Upper lobe of left lung (tissue), 6 donors: ENCODE data around the gene KNTC1. TPM values are rescaled to one million over a fixed set of nuclear protein-coding genes. Genes with fewer than 3 reads are reported as not detected.
A peak's percentile ranks its signal among the peaks of the same experiment; 100 is the strongest.

ENCODE experiments used
- ATAC-seq, 2 donors: fragments of 200-7000 bp; cut with Tn5 transposase; one replicate each; pipeline ENCODE4 v1.9.1; 2022; ENCODE audit warnings: mild to moderate bottlenecking in 2 of 2, moderate library complexity in 2 of 2; ENCODE audit not compliant: low FRiP score in 2 of 2
- DNase-seq, 2 donors: peaks; one replicate each; pipeline ENCODE4 v3.0.0-alpha.2; 2019 to 2020
- H3K27ac ChIP-seq, 4 donors: fragments of 200-600 bp; sonication (generic); one replicate each; pipeline ENCODE4 v1.5.1; 2016 to 2019
- H3K27me3 ChIP-seq, 4 donors: fragments of 200-600 bp; sonication (generic); one replicate each; pipeline ENCODE4 v1.5.1; 2017 to 2019
- H3K36me3 ChIP-seq, 4 donors: fragments of 200-600 bp; sonication (generic); one replicate each; pipeline ENCODE4 v1.5.1; 2016 to 2019
- H3K4me1 ChIP-seq, 4 donors: fragments of 200-600 bp; sonication (generic); one replicate each; pipeline ENCODE4 v1.5.1; 2018 to 2019
- H3K4me3 ChIP-seq, 4 donors: fragments of 200-600 bp; sonication (generic); one replicate each; pipeline ENCODE4 v1.5.1; 2017 to 2019; ENCODE audit warnings: mild to moderate bottlenecking in 2 of 4, moderate library complexity in 1 of 4
- H3K9me3 ChIP-seq, 4 donors: fragments of 200-600 bp; sonication (generic); one replicate each; pipeline ENCODE4 v1.5.1; 2018 to 2019
- EP300 ChIP-seq, 4 donors: sonication (generic); formaldehyde crosslinking; IDR thresholded peaks; one replicate each; pipeline ENCODE4 v1.5.1; 2017; ENCODE audit warnings: antibody characterized with exemption in 4 of 4, control low read depth in 2 of 4
- POLR2A ChIP-seq, 4 donors: fragments of 450-650 bp; IDR thresholded peaks; one replicate each; pipeline ENCODE4 v1.5.1; 2016 to 2017; ENCODE audit warnings: antibody characterized with exemption in 4 of 4, mild to moderate bottlenecking in 2 of 4
- POLR2AphosphoS5 ChIP-seq, 2 donors: sonication (generic); formaldehyde crosslinking; IDR thresholded peaks; one replicate each; pipeline ENCODE4 v1.5.1; 2017; ENCODE audit warnings: antibody characterized with exemption in 2 of 2
- WGBS, 2 donors: methylation state at CpG; one replicate each; pipeline ENCODE4 v1.1.5; 2017 to 2018; 5-methylcytosine and 5-hydroxymethylcytosine counted together
- total RNA-seq, 6 donors: library from RNA; depleted of rRNA in 4 of 6; stranded (reverse); fragments of >200 nt in 4 of 6; gene quantifications; one replicate each; pipeline versions ENCODE4 v1.1.0 to v1.2.1, GENCODE V29; 2016 to 2021
- TF ChIP-seq, protein P1 (sequence below), 6 experiments: fragments of 450-650 bp in 4 of 6; fragments of 200-600 bp in 2 of 6; sonication (generic) in 2 of 6; IDR thresholded peaks; one replicate each; pipeline ENCODE4 v1.5.1; 2016 to 2019; ENCODE audit warnings: antibody characterized with exemption in 6 of 6
- donor health status: DM: no; HTN: no; CAD: no; lungs with moderate emphysema.
- donor health status: DM: no; HTN: yes; CAD: no; lungs with severe emphysema.

Gene KNTC1
- total RNA-seq, 6 donors from 2014 or later, result 6.7 to 34.6 (median 17.6) TPM

- Histone ChIP-seq H3K4me3 (peak overlapping the region; percentile 58 to 79 (median 64)), H3K27me3 (no peaks in the 10 kb centered on the region), H3K4me1 (peaks cover 29 to 40% (median 36%) of the 10 kb centered on the region in 4 donors), H3K9me3 (no peaks in the 10 kb centered on the region), H3K36me3 (peaks cover 0 to 10% (median 2%) of the 10 kb centered on the region in 4 donors), H3K27ac (peak overlapping the region; percentile 98 to 100 (median 99))
- peak in 1 of 2 donors; percentile 36 for DNase-seq
- ATAC-seq, result no peak
- no peak for TF ChIP-seq POLR2A (IDR thresholded peaks at IDR 0.05)
- no peak for TF ChIP-seq POLR2AphosphoS5 (IDR thresholded peaks at IDR 0.05)
- TF ChIP-seq, protein P1, sequence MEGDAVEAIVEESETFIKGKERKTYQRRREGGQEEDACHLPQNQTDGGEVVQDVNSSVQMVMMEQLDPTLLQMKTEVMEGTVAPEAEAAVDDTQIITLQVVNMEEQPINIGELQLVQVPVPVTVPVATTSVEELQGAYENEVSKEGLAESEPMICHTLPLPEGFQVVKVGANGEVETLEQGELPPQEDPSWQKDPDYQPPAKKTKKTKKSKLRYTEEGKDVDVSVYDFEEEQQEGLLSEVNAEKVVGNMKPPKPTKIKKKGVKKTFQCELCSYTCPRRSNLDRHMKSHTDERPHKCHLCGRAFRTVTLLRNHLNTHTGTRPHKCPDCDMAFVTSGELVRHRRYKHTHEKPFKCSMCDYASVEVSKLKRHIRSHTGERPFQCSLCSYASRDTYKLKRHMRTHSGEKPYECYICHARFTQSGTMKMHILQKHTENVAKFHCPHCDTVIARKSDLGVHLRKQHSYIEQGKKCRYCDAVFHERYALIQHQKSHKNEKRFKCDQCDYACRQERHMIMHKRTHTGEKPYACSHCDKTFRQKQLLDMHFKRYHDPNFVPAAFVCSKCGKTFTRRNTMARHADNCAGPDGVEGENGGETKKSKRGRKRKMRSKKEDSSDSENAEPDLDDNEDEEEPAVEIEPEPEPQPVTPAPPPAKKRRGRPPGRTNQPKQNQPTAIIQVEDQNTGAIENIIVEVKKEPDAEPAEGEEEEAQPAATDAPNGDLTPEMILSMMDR (IDR thresholded peaks at IDR 0.05), result no peak
- no peak for TF ChIP-seq EP300 (IDR thresholded peaks at IDR 0.05)
- 0 to 2% methylated on average over 21 of the region's 21 CpGs for WGBS, 2 donors
Observed at GRCh38 chr12:122527478-122527944, 462 bp downstream of the KNTC1 start.

- H3K4me1 ChIP-seq, result peaks cover 18 to 29% (median 25%) of the 10 kb centered on the region in 4 donors
- 90 to 95% methylated on average over 7 of the region's 7 CpGs for WGBS, 2 donors
- DNase-seq (no peak), ATAC-seq (no peak)
- peaks cover 0 to 10% (median 2%) of the 10 kb centered on the region in 4 donors for H3K36me3 ChIP-seq
- H3K9me3 ChIP-seq, result no peaks in the 10 kb centered on the region
- no peaks in the 10 kb centered on the region for H3K27me3 ChIP-seq
- no peak for TF ChIP-seq POLR2A (IDR thresholded peaks at IDR 0.05)
- TF ChIP-seq, protein P1 (IDR thresholded peaks at IDR 0.05), result no peak
- TF ChIP-seq POLR2AphosphoS5 (IDR thresholded peaks at IDR 0.05), result no peak
- TF ChIP-seq EP300 (IDR thresholded peaks at IDR 0.05), result no peak
- no peak overlapping the region for H3K27ac ChIP-seq
- H3K4me3 ChIP-seq, result no peak overlapping the region
Observed at GRCh38 chr12:122528582-122528981, 1.5 kb downstream of the KNTC1 start.

- H3K4me3 ChIP-seq, result no peak overlapping the region
- H3K27ac ChIP-seq, result no peak overlapping the region
- DNase-seq (no peak), ATAC-seq (no peak)
- H3K27me3 ChIP-seq, result no peaks in the 10 kb centered on the region
- no peaks in the 10 kb centered on the region for H3K9me3 ChIP-seq
- 94 to 97% methylated on average over 6 of the region's 6 CpGs for WGBS, 2 donors
- peaks cover 14 to 25% (median 21%) of the 10 kb centered on the region in 4 donors for H3K4me1 ChIP-seq
- TF ChIP-seq POLR2A (IDR thresholded peaks at IDR 0.05) (no peak), POLR2AphosphoS5 (IDR thresholded peaks at IDR 0.05) (no peak), EP300 (IDR thresholded peaks at IDR 0.05) (no peak)
- TF ChIP-seq, protein P1 (IDR thresholded peaks at IDR 0.05), result no peak
- peaks cover 0 to 10% (median 2%) of the 10 kb centered on the region in 4 donors for H3K36me3 ChIP-seq
Observed at GRCh38 chr12:122528992-122529391, 1.9 kb downstream of the KNTC1 start.

DNA sequence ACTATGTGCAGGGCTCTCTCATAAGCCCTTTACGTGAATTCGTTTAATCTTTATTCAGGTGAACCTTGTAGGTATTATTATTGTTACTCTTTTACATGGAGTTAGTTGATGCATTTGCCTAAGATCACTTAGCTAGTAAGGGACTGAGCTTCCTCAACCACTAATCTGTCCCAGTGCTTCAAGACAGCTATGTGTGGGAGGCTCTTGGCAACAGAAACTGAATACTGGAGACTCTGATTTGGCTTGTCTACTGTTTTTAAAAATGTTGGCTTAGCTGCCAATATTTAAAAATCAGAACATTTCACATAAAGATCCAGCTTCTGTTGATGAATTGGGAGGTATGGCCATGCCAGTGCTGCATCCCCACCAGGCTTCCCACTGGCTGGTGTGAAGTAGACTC is 6.8 kb downstream of the KNTC1 start:
- no peak for TF ChIP-seq POLR2AphosphoS5 (IDR thresholded peaks at IDR 0.05)
- TF ChIP-seq, protein P1 (IDR thresholded peaks at IDR 0.05), result no peak
- H3K36me3 ChIP-seq, result peaks cover 0 to 16% (median 2%) of the 10 kb centered on the region in 4 donors
- no peaks in the 10 kb centered on the region for H3K9me3 ChIP-seq
- H3K4me1 ChIP-seq, result no peaks in the 10 kb centered on the region
- ATAC-seq (no peak), DNase-seq (no peak)
- H3K27ac ChIP-seq, result no peak overlapping the region
- H3K27me3 ChIP-seq, result no peaks in the 10 kb centered on the region
- WGBS, 2 donors, result 92 to 95% methylated on average over 2 of the region's 2 CpGs
- no peak overlapping the region for H3K4me3 ChIP-seq

DNA sequence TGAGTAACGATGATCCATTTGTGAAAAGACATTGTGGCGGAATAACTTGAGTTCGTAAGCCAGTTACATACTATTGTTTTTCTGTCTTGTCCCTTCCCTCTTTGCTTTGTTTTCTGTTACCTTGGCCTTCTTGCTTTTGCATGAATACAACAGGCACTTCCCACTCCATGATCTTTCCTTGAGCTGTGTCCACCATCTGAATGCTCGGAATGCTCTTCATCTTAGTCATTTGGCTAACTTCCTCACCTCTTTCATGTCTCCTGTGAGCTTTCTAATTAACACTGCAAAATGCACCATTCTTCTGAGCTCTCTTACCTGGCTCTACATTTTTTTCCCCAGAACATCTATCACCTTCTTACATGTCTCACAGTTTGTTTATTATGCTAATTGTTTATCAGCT is 10.0 kb downstream of the KNTC1 start:
- H3K27me3 ChIP-seq, result no peaks in the 10 kb centered on the region
- H3K27ac ChIP-seq, result no peak overlapping the region
- H3K9me3 ChIP-seq, result no peaks in the 10 kb centered on the region
- no peak for DNase-seq
- ATAC-seq, result no peak
- no peak overlapping the region for H3K4me3 ChIP-seq
- H3K36me3 ChIP-seq, result peaks cover 0 to 16% (median 2%) of the 10 kb centered on the region in 4 donors
- WGBS, 2 donors, result 95 to 97% methylated on average over 4 of the region's 4 CpGs
- H3K4me1 ChIP-seq, result no peaks in the 10 kb centered on the region
- TF ChIP-seq, protein P1 (IDR thresholded peaks at IDR 0.05), result no peak
- TF ChIP-seq POLR2AphosphoS5 (IDR thresholded peaks at IDR 0.05) (no peak), EP300 (IDR thresholded peaks at IDR 0.05) (no peak), POLR2A (IDR thresholded peaks at IDR 0.05) (no peak)
